ENCODE measurements around the gene MAPKAP1. TPM values are rescaled to one million over a fixed set of nuclear protein-coding genes. Genes with fewer than 3 reads are reported as not detected.

MAPKAP1 gene
- total RNA-seq, 1 donor from 2014 or later: 127 TPM

DNA sequence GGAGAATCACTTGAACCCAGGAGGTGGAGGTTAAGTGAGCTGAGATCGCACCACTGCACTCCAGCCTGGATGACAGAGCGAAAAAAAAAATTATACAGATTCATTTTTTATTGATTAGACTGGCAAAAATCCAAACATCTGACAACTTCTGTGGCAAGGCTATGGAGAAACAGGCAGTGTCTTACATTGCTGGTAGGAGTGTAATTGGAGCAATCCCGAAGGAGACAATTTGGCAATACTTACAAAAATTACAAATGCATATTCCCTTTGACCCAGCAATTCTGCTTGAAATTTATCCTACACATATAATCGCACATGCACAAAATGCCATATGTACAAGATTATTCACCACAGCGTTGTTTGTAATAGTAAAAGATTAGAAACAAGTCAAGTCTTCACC is 86.8 kb downstream of the MAPKAP1 start:
- TF ChIP-seq, protein P1, sequence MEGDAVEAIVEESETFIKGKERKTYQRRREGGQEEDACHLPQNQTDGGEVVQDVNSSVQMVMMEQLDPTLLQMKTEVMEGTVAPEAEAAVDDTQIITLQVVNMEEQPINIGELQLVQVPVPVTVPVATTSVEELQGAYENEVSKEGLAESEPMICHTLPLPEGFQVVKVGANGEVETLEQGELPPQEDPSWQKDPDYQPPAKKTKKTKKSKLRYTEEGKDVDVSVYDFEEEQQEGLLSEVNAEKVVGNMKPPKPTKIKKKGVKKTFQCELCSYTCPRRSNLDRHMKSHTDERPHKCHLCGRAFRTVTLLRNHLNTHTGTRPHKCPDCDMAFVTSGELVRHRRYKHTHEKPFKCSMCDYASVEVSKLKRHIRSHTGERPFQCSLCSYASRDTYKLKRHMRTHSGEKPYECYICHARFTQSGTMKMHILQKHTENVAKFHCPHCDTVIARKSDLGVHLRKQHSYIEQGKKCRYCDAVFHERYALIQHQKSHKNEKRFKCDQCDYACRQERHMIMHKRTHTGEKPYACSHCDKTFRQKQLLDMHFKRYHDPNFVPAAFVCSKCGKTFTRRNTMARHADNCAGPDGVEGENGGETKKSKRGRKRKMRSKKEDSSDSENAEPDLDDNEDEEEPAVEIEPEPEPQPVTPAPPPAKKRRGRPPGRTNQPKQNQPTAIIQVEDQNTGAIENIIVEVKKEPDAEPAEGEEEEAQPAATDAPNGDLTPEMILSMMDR (IDR thresholded peaks at IDR 0.05; ENCODE audit: borderline replicate concordance): no peak
- Histone ChIP-seq H3K4me1 (no peaks in the 10 kb centered on the region), H3K27ac (replicated peaks) (no peak overlapping the region), H3K4me3 (no peak overlapping the region), H3K36me3 (no peaks in the 10 kb centered on the region), H3K27me3 (ENCODE audit: low read depth) (no peaks in the 10 kb centered on the region), H3K9me3 (replicated peaks) (no peaks in the 10 kb centered on the region)
- no peak for DNase-seq
- intact Hi-C loops (cut with micrococcal nuclease): no loop called here

DNA sequence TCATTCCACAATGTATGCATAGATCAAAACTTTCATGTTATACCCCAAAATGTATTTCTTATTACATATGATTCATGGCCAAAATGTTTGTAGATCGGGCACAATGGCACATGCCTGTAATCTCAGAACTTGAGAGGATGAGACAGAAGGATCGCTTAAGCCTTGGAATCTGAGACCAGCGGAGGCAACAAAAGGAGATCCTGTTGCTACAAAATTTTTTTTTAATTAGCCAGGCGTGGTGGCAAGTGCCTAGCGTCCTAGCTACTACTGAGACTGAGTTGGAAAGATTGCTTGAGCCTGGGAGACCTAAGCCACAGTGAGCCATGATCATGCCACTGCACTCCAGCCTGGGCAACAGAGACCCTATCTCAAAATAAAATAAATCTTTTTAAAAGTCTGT is 89.9 kb downstream of the MAPKAP1 start:
- Histone ChIP-seq H3K27ac (replicated peaks) (no peak overlapping the region), H3K4me1 (peaks cover 15% of the 10 kb centered on the region), H3K4me3 (no peak overlapping the region), H3K9me3 (replicated peaks) (no peaks in the 10 kb centered on the region), H3K27me3 (ENCODE audit: low read depth) (no peaks in the 10 kb centered on the region), H3K36me3 (no peaks in the 10 kb centered on the region)
- intact Hi-C loops (cut with micrococcal nuclease): no loop called here
- TF ChIP-seq, protein P1 (IDR thresholded peaks at IDR 0.05; ENCODE audit: borderline replicate concordance): no peak
- DNase-seq: no peak

DNA sequence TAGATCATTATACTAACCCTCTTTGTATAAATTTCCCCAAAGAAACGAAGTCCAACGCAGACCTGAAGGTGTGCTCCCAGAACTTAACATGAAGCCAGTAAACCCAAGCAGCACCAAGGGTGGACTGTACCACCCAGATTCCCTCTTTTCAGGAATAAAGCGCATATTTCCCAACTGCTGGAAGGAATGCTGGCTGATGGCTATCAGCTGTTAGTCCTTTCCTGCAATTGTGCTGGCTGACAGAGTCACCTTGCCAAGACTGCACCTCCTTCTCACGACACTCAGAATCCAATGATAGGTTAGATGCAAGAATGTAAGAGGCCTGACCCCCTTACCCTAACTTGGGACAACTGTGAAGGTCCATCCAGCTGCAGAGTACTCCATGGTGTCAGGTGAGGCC is 93.9 kb downstream of the MAPKAP1 start:
- DNase-seq: no peak
- TF ChIP-seq, protein P1 (IDR thresholded peaks at IDR 0.05; ENCODE audit: borderline replicate concordance): no peak

DNA sequence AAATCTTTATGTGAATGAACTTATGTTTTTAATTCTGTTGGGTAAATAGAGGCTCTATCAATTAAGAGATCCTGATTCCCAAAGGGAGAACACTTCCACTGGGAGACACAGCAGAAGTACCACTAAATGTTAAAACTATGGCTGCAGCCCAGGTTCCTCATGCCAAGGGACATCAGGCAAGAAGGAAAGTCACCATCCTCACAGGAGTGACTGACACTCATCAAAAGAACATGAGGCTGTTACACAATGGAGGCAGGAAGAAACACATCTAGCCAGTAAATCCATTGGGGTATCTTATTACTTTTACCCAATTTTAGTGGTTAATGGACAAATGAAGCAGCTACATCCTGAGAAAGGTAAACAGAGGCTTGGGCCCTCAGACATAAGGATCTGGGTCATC is 94.4 kb downstream of the MAPKAP1 start:
- intact Hi-C loops (cut with micrococcal nuclease): no loop called here
- TF ChIP-seq, protein P1 (IDR thresholded peaks at IDR 0.05; ENCODE audit: borderline replicate concordance): no peak
- peaks cover 27% of the 10 kb centered on the region for H3K4me1 ChIP-seq
- H3K27me3 ChIP-seq (ENCODE audit: low read depth): no peaks in the 10 kb centered on the region
- H3K36me3 ChIP-seq: no peaks in the 10 kb centered on the region
- H3K27ac ChIP-seq (replicated peaks): no peak overlapping the region
- no peak for DNase-seq
- no peaks in the 10 kb centered on the region for H3K9me3 ChIP-seq (replicated peaks)
- no peak overlapping the region for H3K4me3 ChIP-seq

More for the DNA sequence above, 93.9 kb downstream of the MAPKAP1 start:
- Histone ChIP-seq H3K27ac (replicated peaks) (no peak overlapping the region), H3K27me3 (ENCODE audit: low read depth) (no peaks in the 10 kb centered on the region), H3K4me3 (no peak overlapping the region), H3K4me1 (peaks cover 25% of the 10 kb centered on the region), H3K9me3 (replicated peaks) (no peaks in the 10 kb centered on the region), H3K36me3 (no peaks in the 10 kb centered on the region)
- intact Hi-C loops (cut with micrococcal nuclease): no loop called here

DNA sequence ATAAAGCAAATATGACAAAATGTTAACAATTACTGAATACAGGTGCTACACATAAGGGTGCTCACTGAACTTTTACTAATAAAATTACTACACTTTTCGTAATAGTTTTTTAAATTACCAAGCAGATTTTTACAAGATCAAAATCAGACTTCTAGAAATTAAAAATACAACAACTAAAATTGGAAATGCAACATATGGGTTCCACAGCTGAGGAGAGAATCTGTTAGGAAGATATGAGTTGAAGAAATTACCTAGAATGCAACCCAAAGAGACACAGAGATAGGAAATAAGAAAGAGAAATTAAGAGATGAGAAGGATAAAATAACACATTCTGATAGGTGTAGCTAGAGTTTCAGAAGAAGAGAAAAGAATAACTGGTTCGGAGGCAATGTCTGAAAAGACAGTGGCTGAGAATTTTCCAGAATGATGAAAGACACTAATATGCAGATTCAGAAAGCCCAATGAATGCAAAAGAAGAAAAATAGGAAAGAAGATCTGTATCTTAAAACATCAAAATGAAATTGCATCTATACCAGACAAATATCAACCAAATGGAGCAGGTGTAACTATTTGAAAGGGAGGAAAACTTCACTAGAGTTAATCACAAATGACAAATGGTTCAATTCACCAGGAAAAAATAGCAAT is 95.8 kb downstream of the MAPKAP1 start:
- no peaks in the 10 kb centered on the region for H3K9me3 ChIP-seq (replicated peaks)
- H3K27ac ChIP-seq (replicated peaks): no peak overlapping the region
- H3K4me1 ChIP-seq: peaks cover 27% of the 10 kb centered on the region
- H3K36me3 ChIP-seq: no peaks in the 10 kb centered on the region
- intact Hi-C loops (cut with micrococcal nuclease): no loop called here
- H3K4me3 ChIP-seq: no peak overlapping the region
- no peaks in the 10 kb centered on the region for H3K27me3 ChIP-seq (ENCODE audit: low read depth)
- DNase-seq: no peak
- TF ChIP-seq, protein P1 (IDR thresholded peaks at IDR 0.05; ENCODE audit: borderline replicate concordance): no peak

Data from left ventricle myocardium inferior (tissue), 1 donor.